Measurements from ENCODE around the gene DLEU7.

DLEU7 gene

DNA sequence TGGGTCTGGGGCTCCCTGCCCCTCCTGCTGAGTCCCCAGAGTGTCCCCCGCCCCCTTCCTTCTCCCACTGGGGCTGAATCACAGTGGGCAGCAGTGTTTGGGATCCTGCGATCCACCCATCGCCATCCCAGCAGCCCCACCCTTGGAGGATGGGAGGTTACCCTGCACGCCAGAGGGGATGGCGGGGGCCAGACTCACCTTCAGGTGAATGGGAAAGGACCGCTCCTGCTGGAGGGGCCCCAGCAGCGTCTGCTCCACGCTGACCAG lies 569 bp downstream of the DLEU7 start:
- no peak for DNase-seq (ENCODE audit: low spot score)

DNA sequence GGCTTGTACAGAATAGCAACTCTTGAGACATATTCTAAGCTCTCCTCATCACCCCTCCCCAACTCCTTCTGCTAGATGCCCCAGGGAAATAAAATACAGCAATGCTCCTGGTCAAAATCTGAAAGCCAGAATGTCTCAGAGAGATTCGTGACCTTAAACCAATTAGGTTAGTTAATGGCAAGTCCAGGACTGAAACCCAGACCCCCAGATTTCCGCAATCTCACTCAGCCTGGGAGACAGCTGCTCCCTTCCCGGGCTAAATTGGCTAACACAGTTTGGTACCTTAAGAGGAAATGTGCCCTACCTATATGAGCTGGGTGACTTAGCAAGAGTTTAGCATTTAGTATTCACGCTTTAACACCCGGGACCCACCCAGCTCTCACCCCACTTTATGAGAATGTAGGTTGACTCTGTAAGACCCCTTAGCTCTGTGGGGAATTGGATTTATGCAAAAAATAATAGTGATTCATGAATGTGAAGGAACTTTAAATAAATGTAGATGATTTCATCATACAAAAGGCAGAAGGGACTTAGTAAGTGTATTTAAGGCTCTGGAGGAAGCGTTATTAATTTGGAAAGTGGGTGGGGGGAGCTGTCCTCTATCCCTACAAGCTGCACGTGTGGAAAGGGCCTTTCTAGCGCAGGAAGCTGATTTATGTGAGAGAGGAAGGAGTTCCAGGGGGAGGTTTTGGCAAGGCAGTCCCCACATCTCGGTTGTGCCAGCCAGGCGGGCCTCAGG lies 1.1 kb downstream of the DLEU7 start:
- no peak for DNase-seq (ENCODE audit: low spot score)

GRCh38 chr13:50841786-50842185 lies 1.7 kb downstream of the DLEU7 start:
- no peak for DNase-seq (ENCODE audit: low spot score)

GRCh38 chr13:50840284-50840683 lies 3.2 kb downstream of the DLEU7 start:
- DNase-seq (ENCODE audit: low spot score) = no peak

GRCh38 chr13:50839828-50840227 lies 3.7 kb downstream of the DLEU7 start:
- no peak for DNase-seq (ENCODE audit: low spot score)

- no peak for DNase-seq (ENCODE audit: low spot score)
Observed at GRCh38 chr13:50838701-50839100, 4.8 kb downstream of the DLEU7 start.

GRCh38 chr13:50838031-50838430 lies 5.5 kb downstream of the DLEU7 start:
- no peak for DNase-seq (ENCODE audit: low spot score)

- no peak for DNase-seq (ENCODE audit: low spot score)
Observed at GRCh38 chr13:50831512-50831911, 12.0 kb downstream of the DLEU7 start.

- no peak for DNase-seq (ENCODE audit: low spot score)
Observed at GRCh38 chr13:50829896-50830295, 13.6 kb downstream of the DLEU7 start.

DNA sequence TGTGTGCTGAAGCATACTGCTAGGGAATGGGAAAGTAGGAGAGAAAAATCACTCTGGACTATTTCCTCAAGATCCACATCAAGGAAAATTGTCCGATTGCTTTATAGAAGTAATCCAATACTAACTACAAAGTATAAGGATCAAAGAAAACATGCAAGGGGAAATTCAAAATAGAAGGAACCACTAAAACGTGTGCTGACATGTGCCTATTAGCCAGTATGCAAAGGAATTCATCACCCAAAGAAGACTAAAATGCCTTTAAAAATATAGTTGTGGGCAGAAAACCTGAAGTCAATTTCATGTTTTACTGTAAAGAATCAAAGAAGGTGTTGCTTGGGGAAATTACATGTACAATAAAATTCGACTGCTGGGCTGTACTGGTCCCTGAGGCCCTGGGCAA lies 14.3 kb downstream of the DLEU7 start:
- DNase-seq (ENCODE audit: low spot score) = no peak

DNA sequence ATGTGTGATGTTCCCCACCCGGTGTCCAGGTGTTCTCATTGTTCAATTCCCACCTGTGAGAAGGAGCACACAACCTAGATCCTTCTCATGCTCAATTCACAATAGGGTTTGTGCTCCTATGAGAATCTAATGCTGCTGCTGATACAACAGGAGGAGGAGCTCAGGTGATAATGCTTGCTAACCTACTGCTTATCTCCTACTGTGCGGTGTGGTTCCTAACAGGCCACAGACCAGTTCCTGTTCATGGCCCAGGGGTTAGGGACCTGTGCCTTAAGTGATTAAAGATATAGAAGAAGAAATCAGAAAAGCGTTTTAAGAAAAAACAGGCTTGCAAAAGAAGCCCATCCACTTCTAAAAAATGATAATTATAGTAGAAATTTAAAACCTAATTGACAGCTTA lies 17.5 kb downstream of the DLEU7 start:
- no peak for DNase-seq (ENCODE audit: low spot score)

DNA sequence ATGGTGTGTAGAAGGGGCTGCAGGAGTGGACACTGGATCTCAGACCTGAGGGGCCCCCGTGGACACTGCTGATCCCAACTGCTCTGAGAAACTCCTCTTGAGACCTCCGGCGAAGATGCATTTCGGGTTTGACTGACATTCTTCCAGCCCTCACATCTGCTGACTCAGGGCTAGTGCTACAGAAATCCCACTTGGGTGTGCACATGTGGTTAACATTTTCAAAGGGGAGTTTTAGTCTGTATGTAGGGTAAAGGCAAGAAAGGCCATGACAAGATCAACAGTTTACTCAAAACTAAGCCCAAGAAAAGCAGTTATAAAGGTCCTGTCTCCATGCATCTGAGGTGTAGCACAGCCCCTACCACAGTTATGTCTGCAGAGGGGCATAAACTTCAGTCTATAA lies 31.2 kb downstream of the DLEU7 start:
- DNase-seq (ENCODE audit: low spot score) = no peak

GRCh38 chr13:50810998-50811397 lies 32.5 kb downstream of the DLEU7 start:
- DNase-seq (ENCODE audit: low spot score) = no peak

DNA sequence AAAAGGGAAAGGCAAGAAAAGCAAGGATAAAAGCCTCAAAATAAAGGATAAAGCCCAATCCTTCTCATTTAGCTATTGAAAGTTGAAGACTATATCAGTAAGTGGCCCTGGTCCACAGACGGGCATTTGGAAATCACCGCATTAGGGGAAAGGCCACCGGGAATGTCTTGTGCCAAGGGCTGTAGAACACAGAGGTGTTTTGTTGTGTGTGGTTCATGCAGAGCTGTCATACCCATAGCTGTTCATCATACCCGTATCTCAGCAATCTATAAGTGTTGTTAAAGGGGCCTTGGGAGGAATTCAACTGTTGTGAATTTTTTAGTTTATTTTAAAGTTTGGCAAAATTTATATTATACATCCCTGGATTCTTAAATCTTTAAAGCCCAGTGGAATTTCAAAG lies 33.0 kb downstream of the DLEU7 start:
- no peak for DNase-seq (ENCODE audit: low spot score)

DNA sequence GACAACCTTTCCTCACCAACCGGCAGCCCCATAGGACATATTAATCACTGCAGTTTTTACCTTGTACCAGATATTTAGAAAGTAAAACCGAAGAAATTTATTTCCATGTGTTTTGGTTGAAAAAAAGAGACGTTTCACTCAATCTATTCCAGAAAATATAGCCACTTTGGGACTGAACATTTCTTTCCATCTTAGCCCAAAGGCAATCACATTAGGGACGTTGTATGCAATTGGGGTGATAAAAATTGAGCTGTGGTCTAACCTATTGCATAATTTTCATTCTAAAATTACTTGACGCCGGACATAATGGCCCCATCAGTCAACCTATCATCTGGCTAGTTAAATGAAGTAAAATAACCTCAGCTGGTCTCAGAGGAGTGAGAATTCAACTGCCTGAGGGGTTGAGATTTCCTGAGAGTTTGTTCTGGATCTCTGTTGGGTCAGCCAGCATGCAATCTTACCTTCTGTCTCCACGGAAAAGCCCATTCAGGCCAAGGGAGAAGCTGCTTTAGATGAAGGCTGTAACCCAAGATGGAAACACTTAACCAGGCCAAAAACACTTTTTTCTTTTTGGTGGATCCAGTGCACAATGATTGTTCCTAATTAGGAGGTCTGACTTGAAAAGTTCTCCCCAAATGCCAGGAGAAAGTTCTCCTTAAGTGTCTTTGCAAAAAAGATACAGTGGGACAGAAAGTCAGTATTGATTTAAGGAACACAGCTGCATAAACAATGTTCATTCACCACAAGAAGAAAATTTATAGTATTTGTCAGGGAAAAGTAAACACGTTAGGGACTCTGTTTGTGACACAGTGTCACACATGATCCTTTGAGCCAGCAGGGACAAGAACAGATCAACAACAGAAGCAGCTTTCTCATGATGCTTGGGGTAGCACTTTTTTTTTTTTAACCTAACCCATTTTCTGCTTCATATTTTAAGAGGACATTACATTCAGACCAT lies 34.1 kb downstream of the DLEU7 start:
- DNase-seq (ENCODE audit: low spot score) = no peak

GRCh38 chr13:50805805-50806204 lies 37.7 kb downstream of the DLEU7 start:
- DNase-seq (ENCODE audit: low spot score) = no peak

DNA sequence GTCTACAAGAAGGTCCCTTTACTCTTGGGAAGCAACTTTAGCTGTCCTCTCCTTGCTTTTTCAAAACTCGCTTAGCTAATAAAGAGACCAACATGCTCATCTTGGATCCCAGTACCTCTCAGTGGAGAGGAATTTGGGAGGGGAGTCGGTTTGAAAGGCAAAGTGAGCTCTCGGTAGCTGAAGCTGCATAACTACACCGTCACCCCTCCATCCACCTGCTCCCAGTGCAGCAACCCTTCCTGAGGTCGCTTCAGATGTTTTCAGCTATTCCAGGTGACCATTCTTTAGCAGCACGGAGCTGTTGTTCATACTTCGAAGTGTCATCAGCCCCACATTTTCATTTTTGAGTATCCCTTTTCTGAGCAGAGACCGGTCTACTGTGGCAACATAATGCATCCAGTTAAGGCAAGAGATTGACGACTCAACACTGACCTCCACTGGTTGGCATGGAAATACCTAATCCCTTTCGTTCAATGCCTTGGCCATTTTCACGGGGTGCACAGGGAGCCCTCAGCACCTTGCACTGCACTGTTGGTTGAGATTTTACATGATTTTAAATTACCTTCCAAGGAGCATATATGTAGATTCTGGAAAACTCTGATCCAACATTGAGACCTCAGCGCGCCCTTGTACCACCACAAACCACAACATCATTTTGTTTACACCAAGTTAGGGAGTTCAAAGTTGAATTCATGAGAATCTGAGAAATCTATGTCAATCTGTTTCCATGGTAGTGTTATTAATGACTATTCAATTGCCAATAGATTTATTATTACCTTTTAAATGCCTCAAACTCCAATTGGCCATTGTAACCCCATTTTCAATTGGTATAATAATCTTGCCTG lies 42.2 kb downstream of the DLEU7 start:
- DNase-seq (ENCODE audit: low spot score) = peak; percentile 67

DNA sequence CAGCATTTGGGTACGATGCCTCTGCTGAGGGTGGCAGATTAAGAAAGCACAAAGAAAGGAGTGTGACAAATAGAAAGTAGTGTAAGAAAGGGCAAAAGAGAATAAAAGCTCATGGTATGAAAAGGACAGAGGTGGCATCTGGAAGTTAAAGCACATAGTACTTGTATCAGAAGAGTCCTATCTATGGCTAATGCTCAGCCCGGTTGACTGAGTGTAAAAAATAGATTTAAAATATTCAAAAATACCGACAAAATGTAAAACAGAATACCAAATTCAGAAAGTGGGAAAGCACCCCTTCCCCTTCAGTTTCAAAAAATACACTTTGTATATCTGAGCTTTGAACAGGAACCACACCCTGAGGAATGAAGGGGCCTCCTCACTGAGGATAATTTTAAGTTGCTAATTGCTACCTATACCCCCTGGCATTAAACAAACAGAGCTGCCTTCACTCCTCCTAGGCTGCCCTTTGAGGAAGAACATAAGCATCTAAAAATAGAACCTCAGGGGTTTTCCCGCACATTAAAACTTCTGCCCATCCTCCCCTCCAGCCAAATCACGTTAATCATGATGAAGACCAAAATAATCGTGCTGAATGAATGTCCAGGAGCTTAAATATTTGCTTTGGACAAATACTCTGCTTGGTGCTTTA lies 43.3 kb downstream of the DLEU7 start:
- DNase-seq (ENCODE audit: low spot score) = no peak

- DNase-seq (ENCODE audit: low spot score) = no peak
Observed at GRCh38 chr13:50798923-50799322, 44.6 kb downstream of the DLEU7 start.

GRCh38 chr13:50797091-50797490 lies 46.4 kb downstream of the DLEU7 start:
- DNase-seq (ENCODE audit: low spot score) = no peak

DNA sequence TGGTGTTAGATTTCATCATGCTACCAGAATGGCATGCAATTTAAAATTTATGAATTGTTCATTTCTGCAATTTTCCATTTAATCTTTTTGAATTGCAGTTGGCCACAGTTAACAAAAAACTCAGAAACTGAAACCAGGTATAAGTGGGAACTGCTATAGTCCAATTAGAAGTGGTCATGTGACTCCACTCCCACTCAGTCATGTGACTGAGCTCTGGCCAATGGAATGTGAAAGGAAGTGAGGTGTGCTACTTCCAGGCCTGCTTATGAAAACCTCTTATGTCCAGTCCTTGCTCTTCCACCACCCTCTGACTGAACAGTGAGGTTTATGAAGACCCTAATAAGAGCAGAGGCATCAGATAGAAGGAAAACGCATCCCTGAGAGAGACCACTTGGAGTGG lies 47.0 kb downstream of the DLEU7 start:
- DNase-seq (ENCODE audit: low spot score) = no peak

GRCh38 chr13:50794226-50794625 lies 49.3 kb downstream of the DLEU7 start:
- DNase-seq (ENCODE audit: low spot score) = no peak

All from AG08396 (cell line).